NCI-H146 (cell line): ENCODE results near the gene PPT2.
"Not testable (repeated sequence)": the region's sequence is repeated elsewhere in the genome, so short reads cannot be mapped to it uniquely, and the experiment has no call there.

ENCODE experiments used
- DNase-seq: peaks from one replicate; lab custom pipeline; 2025; lab: John Stamatoyannopoulos, UW

The PPT2 gene

DNA sequence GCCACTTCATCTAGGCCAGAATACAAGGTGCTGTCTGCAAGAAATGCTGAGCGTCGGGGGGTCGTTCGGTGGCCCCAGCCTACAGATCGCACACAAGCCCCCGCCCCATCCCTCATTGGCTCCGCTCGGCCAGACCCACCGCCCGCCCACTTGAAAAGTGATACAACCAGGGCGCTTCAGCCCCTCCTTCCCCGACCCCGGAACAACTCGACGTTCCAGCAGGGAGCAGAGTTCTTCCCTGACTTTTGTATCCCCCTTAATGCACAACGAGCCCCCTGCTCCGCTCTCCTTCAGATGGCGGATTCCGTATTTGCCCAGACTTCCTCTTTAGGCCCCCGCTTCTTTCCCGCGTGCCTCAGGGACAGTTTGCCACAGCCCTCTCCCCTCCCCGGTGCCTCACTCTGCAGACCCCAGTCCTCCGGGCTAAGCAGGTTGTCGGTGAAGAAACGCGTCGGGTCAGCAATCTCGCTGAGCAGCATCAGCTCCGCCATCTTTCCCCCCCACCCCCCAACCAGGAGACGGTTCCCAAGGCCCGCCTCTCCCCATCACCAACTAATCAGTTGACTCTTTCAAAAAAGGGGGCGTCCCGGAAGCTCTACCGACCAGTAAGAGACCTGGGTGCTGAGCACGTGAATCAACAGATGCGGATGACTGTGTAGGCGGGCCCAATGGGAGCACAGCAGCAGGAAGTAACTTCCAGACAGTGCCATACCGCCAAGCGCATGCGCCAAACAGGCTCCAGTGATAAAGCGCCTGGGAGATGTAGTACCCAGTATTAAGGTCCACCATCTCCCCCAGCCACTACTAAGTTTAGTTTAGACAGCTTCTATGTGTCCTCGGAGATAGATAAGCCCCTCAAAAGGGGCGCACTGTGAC is 26.0 kb upstream of the PPT2 start, which contains the start of gene ATF6B:
Gene ATF6B, minus strand, starts transcription at position 530 of the 876 bp plus-strand sequence. Its CDS starts 39 bp downstream, at position 491.
- DNase-seq: peak; percentile 99

DNA sequence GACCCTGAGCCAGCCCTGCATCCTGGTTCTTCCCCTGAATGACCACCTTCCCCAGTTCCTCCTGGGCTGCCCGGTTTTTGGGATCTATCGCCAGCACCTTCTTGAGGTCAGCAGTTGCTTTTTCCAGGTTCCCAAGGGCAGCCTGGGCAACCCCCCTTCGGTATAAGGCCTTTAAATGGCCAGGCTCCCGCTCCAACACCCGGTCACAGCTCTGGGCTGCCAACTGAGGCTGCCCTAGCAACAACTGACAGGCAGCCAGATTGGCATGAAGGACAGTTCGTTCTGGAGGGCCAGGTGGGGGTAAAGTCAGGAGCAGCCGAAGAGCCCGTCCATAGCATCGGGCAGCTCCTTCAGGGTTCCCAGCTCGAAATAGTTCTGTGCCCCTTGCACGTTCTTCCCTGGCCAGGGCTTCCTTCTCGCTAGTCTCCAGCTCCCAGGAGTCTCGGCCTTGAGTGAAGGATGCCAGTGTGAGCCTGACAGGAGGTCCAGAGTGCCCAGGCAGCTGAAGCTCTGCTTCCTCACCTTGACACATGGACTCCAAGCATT is 25.1 kb upstream of the PPT2 start:
- DNase-seq: no peak

DNA sequence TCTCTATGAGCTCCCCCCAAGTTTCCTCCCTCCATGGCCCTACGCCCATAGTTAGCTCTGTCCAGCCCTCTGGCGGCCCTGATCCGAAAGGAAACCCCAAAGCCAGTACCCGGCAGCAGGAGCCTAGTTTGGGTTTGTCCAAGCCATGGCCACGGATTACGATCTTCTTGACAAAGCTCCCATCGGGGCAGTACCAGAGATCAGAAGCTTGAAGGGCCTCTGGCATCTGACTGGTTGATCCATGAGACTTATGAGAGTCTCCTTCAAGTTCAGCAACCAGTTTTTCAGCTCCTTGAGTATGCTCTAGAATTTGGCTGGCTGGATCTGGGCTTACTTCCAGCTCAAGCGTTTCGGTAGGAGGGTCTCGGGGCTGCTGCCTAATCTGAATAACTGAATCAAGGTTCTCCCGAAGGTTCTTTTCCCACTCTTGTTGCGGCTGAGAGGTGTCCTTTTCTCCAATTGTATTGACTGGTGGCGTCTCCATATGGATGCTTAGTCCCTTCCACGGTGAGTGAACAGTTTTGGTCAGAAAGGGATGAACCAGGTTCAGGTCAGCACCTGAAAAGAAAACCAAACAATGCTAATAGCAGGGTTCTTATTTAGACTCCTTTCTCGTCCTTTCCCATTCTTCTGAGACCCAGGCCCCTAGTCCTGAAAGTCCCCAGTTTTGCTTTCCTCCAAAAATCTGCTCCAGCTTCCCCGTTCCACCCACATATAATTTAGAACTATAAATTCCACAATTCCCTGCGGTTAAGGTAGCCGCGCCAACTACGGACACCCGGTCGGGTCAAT is 24.4 kb upstream of the PPT2 start:
- no peak for DNase-seq

DNA sequence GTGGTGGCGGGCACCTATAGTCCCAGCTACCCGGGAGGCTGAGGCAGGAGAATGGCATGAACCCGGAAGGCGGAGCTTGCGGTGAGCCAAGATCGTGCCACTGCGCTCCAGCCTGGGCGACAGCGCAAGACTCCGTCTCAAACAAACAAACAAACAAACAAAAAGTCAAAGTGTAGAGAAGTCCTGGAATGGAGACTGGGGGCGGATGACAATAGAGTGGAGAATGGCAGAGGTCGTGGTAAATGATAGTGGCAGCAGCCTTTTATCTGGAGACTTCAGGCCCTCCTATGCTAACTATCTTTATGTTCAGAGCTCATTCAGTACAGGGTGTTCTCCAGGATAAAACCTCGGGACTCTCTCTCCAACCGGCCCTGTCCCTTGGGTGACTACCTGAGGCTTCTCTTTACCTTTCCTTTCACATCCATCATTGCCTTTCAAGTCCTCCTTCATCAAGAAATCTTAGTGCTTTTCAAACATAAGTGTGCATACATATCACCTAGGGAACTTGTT is 22.4 kb upstream of the PPT2 start:
- DNase-seq: no peak

DNA sequence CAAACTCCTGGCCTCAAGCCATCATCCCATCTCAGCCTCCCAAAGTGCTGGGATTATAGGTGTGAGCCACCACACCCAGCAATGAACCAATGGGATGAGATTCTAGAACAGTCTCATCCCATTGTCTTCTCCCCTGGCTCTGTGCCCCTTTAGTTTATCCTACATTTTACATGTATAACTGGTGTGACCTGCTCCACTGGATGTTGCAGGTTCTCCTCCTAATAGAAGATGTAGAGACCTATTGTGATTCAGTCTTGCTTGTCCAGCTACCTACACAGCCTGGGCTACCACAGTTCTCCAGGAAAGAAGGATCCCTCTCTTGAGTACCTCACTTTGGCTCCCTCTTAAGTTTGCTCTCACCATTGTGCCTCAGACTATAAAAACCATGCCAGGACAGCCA is 21.8 kb upstream of the PPT2 start:
- DNase-seq: no peak

- no peak for DNase-seq
Observed at GRCh38 chr6:32133786-32134185, 20.2 kb upstream of the PPT2 start.

DNA sequence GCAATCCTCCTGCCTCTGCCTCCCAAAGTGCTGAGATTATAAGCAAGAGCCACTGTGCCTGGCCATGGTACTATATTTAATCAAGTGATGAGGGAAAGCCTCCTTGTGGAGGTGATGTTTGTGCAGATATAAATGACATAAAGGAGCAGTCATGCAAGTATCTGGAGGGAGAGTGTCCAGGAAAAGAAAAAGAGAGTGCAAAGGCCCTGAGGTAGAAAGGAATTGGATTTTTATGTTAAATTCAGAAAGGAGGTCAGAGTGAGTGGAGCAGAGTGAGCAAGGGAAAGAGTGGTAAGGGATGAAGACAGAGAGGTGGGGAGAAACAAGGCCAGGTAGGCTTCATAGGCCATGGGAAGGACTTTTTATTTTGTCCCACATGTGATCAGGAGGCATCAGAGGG is 16.5 kb upstream of the PPT2 start:
- DNase-seq: no peak

- no peak for DNase-seq
Observed at GRCh38 chr6:32139590-32139989, 14.4 kb upstream of the PPT2 start.

GRCh38 chr6:32140420-32141046 is 13.4 kb upstream of the PPT2 start:
- DNase-seq: no peak

DNA sequence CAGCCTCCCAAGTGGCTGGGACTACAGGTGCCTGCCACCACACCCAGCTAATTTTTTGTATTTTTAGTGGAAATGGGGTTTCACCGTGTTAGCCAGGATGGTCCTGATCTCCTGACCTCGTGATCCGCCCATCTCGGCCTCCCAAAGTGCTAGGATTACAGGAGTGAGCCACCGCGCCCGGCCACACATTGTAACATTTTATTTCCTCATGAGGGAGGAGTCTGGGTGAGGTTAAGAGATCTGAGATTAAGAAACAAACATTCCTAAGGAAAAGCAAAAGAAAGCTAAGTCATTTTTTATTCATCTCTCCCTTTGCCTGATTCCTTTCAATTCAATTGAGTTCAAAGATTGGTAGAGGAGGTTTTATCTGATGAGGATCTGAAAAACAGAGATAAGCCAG is 9.7 kb upstream of the PPT2 start:
- not testable (repeated sequence) for DNase-seq

- DNase-seq: no peak
Observed at GRCh38 chr6:32146287-32146686, 7.7 kb upstream of the PPT2 start.

GRCh38 chr6:32146687-32147086 is 7.3 kb upstream of the PPT2 start:
- no peak for DNase-seq

GRCh38 chr6:32147401-32148132 is 6.4 kb upstream of the PPT2 start:
- DNase-seq: no peak

DNA sequence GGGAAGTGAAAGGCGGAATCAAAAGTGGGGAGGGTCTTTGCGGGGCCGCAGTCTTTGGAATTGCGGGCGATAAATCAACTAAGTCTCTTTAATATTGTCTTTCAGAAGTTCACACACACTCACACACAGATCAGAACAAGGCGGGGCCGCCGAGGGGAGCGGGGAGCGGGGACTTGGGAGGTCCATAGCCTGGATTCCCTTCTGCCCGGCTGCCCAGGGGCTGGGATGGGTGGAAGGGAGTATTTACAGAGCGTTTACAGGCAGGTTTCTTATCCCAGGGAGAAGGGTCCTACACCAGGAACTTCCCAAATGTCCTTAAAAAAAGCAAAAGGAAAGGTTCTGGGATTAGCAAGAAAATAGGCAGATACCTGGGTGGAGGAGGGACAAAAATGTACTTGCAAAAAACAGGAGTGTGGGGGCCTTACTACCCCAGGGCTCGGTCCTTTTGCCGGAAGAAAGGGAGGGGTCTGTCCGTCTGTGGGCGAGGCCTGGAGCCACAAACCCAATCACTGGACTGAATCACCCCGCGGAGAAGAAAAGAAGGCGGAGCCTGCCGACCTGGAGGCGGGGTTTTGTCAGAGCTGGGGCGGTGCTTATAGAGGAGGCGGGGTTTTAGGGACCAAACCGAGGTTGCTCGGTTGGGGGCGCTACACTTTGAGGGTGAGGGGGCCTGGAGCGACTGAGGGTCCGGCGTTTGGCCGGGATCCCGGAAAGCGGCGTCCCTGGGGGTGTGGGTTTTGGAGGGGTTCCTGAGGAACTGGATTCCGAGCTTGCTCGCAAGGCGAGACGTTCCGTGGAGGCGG is 5.5 kb upstream of the PPT2 start:
- DNase-seq: peak; percentile 69

GRCh38 chr6:32149092-32149755 is 4.7 kb upstream of the PPT2 start:
- DNase-seq: peak; percentile 34

- DNase-seq: no peak
Observed at GRCh38 chr6:32149932-32150870, 3.7 kb upstream of the PPT2 start.

- DNase-seq: no peak
Observed at GRCh38 chr6:32151181-32151862, 2.6 kb upstream of the PPT2 start.
